Neural cell (in vitro differentiated cells): Measurements from ENCODE around the gene RNASEL. TPM values are rescaled to one million over a fixed set of nuclear protein-coding genes. Genes with fewer than 3 reads are reported as not detected.

Experiments
- H2AFZ ChIP-seq: fragments of 200-600, 300-800 bp; sonication (generic), shearing (Covaris generic); 2 replicates; pipeline ENCODE4 v1.6.0; 2014; ENCODE audit warnings: low read depth, mild to moderate bottlenecking, antibody characterized with exemption, low read length, moderate library complexity
- H3F3A ChIP-seq: fragments of 200-600 bp; shearing (Covaris generic); 2 replicates; pipeline ENCODE4 v1.6.1; 2016; ENCODE audit warnings: mild to moderate bottlenecking, moderate library complexity, mixed read lengths, antibody characterized with exemption, low read length; ENCODE audit not compliant: insufficient read depth, poor library complexity, severe bottlenecking
- H3K27ac ChIP-seq: fragments of 200-600, 300-800 bp; sonication (generic), shearing (Covaris generic); 2 replicates; pipeline ENCODE4 v1.5.1; 2014; ENCODE audit warnings: mild to moderate bottlenecking, low read length, moderate library complexity
- H3K27me3 ChIP-seq: fragments of 300-800, 200-600 bp; sonication (generic), shearing (Covaris generic); 2 replicates; pipeline ENCODE4 v1.6.0; 2014; ENCODE audit warnings: mild to moderate bottlenecking, low read depth, low read length, moderate library complexity; ENCODE audit not compliant: insufficient read depth
- H3K36me3 ChIP-seq: fragments of 300-800, 200-600 bp; sonication (generic), shearing (Covaris generic); 2 replicates; pipeline ENCODE4 v1.5.1; 2014; ENCODE audit warnings: mild to moderate bottlenecking, antibody characterized with exemption, low read length, moderate library complexity; ENCODE audit not compliant: insufficient read depth
- H3K4me2 ChIP-seq: fragments of 300-800, 200-600 bp; sonication (generic), shearing (Covaris generic); 2 replicates; pipeline ENCODE4 v1.6.0; 2014; ENCODE audit warnings: mild to moderate bottlenecking, low read length
- H3K4me3 ChIP-seq: fragments of 300-800, 200-600 bp; sonication (generic), shearing (Covaris generic); 2 replicates; pipeline ENCODE4 v1.5.1; 2014; ENCODE audit warnings: mild to moderate bottlenecking, low read length, moderate library complexity
- H3K79me2 ChIP-seq: fragments of 200-600 bp; shearing (Covaris generic); replicated peaks from 2 replicates; pipeline ENCODE4 v1.6.0; 2014; ENCODE audit warnings: mild to moderate bottlenecking, low read length, moderate library complexity; ENCODE audit not compliant: insufficient read depth
- H3K9ac ChIP-seq: fragments of 300-800, 200-600 bp; sonication (generic), shearing (Covaris generic); 2 replicates; pipeline ENCODE4 v1.6.1; 2016; ENCODE audit warnings: mild to moderate bottlenecking, low read length, mixed read lengths
- H3K9me2 ChIP-seq: fragments of 200-600 bp; shearing (Covaris generic); 2 replicates; pipeline ENCODE4 v1.6.1; 2016; ENCODE audit warnings: mild to moderate bottlenecking, low read length, mixed read lengths; ENCODE audit not compliant: insufficient read depth
- H3K9me3 ChIP-seq: fragments of 200-600, 300-800 bp; sonication (generic), shearing (Covaris generic); 2 replicates; pipeline ENCODE4 v1.6.1; 2016; ENCODE audit warnings: mild to moderate bottlenecking, mixed run types, low read length, moderate library complexity, mixed read lengths
- H4K20me1 ChIP-seq: fragments of 200-600 bp; shearing (Covaris generic); 2 replicates; pipeline ENCODE4 v1.6.1; 2016; ENCODE audit warnings: mild to moderate bottlenecking, mixed run types; ENCODE audit not compliant: insufficient read depth
- EP300 ChIP-seq: fragments of 450-650 bp; conservative IDR thresholded peaks from 2 replicates; pipeline ENCODE4 v1.6.1; 2014; ENCODE audit warnings: antibody characterized with exemption, mild to moderate bottlenecking, moderate library complexity; ENCODE audit not compliant: poor library complexity, severe bottlenecking
- EZH2 ChIP-seq: fragments of 200-600, 300-800 bp; shearing (Covaris generic), sonication (generic); IDR thresholded peaks from 2 replicates; pipeline ENCODE4 v1.6.1; 2014; ENCODE audit warnings: antibody characterized with exemption, low read length, borderline replicate concordance, mild to moderate bottlenecking; ENCODE audit not compliant: insufficient read depth, poor library complexity, severe bottlenecking
- MXI1 ChIP-seq: fragments of 450-650 bp; conservative IDR thresholded peaks from 2 replicates; pipeline ENCODE4 v1.6.1; 2014; ENCODE audit warnings: antibody characterized with exemption, mild to moderate bottlenecking; ENCODE audit not compliant: poor library complexity, severe bottlenecking
- POLR2AphosphoS5 ChIP-seq: IDR thresholded peaks from 2 replicates; pipeline ENCODE4 v1.6.1; 2012
- RAD21 ChIP-seq: fragments of 450-650 bp; conservative IDR thresholded peaks from 2 replicates; pipeline ENCODE4 v1.6.1; 2014; ENCODE audit warnings: antibody characterized with exemption, mild to moderate bottlenecking, moderate library complexity
- REST ChIP-seq: IDR thresholded peaks from 2 replicates; pipeline ENCODE4 v1.6.1; 2012; ENCODE audit warnings: borderline replicate concordance
- SMC3 ChIP-seq: fragments of 450-650 bp; conservative IDR thresholded peaks from 2 replicates; pipeline ENCODE4 v1.6.1; 2014; ENCODE audit warnings: antibody characterized with exemption, mild to moderate bottlenecking, moderate library complexity; ENCODE audit not compliant: poor library complexity
- TAF1 ChIP-seq: IDR thresholded peaks from 2 replicates; pipeline ENCODE4 v1.6.1; 2012; ENCODE audit warnings: low read depth
- polyA plus RNA-seq: library from polyadenylated mRNA; depleted of rRNA; stranded (reverse); fragments of >200 nt; gene quantifications from 2 replicates; pipeline ENCODE4 v1.2.3, GENCODE V29; 2014
- TF ChIP-seq, protein P1 (sequence below): fragments of 450-650 bp; IDR thresholded peaks from 2 replicates; pipeline ENCODE4 v1.5.1; 2014; ENCODE audit warnings: antibody characterized with exemption, mild to moderate bottlenecking, moderate library complexity; ENCODE audit not compliant: poor library complexity, severe bottlenecking

The RNASEL gene
- polyA plus RNA-seq, 1 donor from 2014 or later: 0.47 TPM

- Histone ChIP-seq H3K36me3 (no peaks in the 10 kb centered on the region), H3K4me3 (no peak overlapping the region), H3K4me2 (no peak overlapping the region), H3K27ac (no peak overlapping the region), H3F3A (no peaks in the 10 kb centered on the region), H4K20me1 (no peaks in the 10 kb centered on the region), H3K27me3 (no peaks in the 10 kb centered on the region), H3K9ac (no peak overlapping the region), H3K9me3 (peaks cover 5% of the 10 kb centered on the region), H3K9me2 (no peaks in the 10 kb centered on the region), H2AFZ (no peak overlapping the region), H3K79me2 (no peaks in the 10 kb centered on the region)
- TF ChIP-seq EP300: no peak
- TF ChIP-seq EZH2: no peak
Observed at GRCh38 chr1:182584746-182585145, 4.3 kb downstream of the RNASEL start.

DNA sequence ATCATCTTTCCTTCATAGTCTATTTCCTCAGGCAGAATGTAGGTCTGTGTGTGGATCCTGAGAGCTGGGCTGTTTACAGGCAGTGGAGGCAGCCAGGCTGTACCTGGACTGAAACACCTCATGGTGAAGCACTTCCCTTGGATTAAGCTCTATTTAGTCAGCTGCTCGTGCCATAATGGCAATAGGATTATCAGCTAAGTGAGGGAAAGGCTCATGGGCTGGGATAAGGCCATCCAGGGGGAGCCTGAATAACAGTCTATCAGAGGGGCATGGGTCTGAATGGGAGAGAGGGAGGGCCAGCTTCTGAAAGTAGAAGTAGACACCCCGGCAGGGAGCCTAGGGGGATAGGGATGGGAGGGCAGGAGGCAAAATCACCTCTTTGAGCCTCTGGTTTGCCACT is 8.3 kb downstream of the RNASEL start:
- no peaks in the 10 kb centered on the region for H3K79me2 ChIP-seq
- no peaks in the 10 kb centered on the region for H3K9me2 ChIP-seq
- no peaks in the 10 kb centered on the region for H3F3A ChIP-seq
- H3K27me3 ChIP-seq: no peaks in the 10 kb centered on the region
- no peak overlapping the region for H2AFZ ChIP-seq
- H3K4me2 ChIP-seq: no peak overlapping the region
- no peak overlapping the region for H3K4me3 ChIP-seq
- TF ChIP-seq TAF1 (no peak), EP300 (no peak), MXI1 (no peak), EZH2 (no peak), POLR2AphosphoS5 (no peak), RAD21 (no peak), REST (no peak), SMC3 (no peak)
- TF ChIP-seq, protein P1, sequence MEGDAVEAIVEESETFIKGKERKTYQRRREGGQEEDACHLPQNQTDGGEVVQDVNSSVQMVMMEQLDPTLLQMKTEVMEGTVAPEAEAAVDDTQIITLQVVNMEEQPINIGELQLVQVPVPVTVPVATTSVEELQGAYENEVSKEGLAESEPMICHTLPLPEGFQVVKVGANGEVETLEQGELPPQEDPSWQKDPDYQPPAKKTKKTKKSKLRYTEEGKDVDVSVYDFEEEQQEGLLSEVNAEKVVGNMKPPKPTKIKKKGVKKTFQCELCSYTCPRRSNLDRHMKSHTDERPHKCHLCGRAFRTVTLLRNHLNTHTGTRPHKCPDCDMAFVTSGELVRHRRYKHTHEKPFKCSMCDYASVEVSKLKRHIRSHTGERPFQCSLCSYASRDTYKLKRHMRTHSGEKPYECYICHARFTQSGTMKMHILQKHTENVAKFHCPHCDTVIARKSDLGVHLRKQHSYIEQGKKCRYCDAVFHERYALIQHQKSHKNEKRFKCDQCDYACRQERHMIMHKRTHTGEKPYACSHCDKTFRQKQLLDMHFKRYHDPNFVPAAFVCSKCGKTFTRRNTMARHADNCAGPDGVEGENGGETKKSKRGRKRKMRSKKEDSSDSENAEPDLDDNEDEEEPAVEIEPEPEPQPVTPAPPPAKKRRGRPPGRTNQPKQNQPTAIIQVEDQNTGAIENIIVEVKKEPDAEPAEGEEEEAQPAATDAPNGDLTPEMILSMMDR: no peak
- H3K27ac ChIP-seq: no peak overlapping the region
- no peak overlapping the region for H3K9ac ChIP-seq
- no peaks in the 10 kb centered on the region for H3K36me3 ChIP-seq
- H3K9me3 ChIP-seq: no peaks in the 10 kb centered on the region
- H4K20me1 ChIP-seq: no peaks in the 10 kb centered on the region
